Smooth muscle cell of the pulmonary artery (primary cell): ENCODE measurements around the gene GLIPR2. TPM values are rescaled to one million over a fixed set of nuclear protein-coding genes. Genes with fewer than 3 reads are reported as not detected.

Experiments used
- total RNA-seq: library from RNA; depleted of rRNA; stranded (reverse); fragments of >200 nt; gene quantifications from 2 replicates; pipeline ENCODE4 v1.2.3, GENCODE V29; 2014

Gene GLIPR2
- 18.8 and 27.0 TPM in 2 replicates for total RNA-seq

DNA sequence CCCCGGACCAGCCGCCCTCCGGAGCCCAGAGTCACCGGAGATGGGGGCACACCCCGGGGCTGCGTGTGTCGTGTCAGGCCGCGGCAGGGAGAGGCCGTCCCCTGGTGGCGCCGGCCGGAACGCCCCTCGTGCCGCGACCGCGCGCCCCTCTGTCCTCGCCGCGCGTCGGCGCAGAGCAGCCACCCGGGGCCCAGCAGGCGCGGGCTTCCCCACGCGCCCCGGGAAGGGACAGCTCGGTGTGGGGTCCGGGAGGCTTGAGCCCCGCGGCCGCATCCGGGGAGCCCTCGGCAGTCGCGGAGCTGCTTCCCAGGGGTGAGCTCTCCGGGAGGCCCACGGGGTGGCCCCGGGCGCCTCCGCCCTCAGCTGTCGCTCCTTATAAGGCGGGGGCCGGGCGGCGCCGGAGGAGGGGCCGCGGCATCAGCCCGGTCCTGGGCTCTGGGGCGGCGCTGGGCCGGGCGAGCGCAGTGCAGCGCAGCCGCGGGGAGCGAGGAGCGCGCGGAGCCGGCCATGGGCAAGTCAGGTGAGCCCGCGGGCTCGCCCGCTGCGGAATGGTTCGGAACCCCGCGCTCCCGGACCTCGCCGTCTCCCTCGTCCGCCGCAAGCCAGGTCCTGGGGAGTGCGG is at the start of gene GLIPR2:
GLIPR2 (plus strand) TSS at position 462 of the 622 bp plus-strand sequence; CDS start at position 508, 46 bp downstream.

GRCh38 chr9:36169166-36169565 is 32.6 kb downstream of the GLIPR2 start, which contains the start of gene CCIN:
Gene CCIN (plus strand): TSS chr9:36169388. CDS start chr9:36169503, 115 bp downstream.

GRCh38 chr9:36190388-36191289 is 54.1 kb downstream of the GLIPR2 start, which contains the start of gene CLTA:
Gene CLTA (plus strand): TSS chr9:36190921. CDS start chr9:36191057, 136 bp downstream.

Other genes with a start within 250 kb of the GLIPR2 start
- 0.39 and 0.59 TPM in 2 replicates for gene HRCT1, start 230.5 kb upstream of the GLIPR2 start, total RNA-seq
- 0.13 and 0.26 TPM in 2 replicates for gene SPAAR, start 227.2 kb upstream of the GLIPR2 start, total RNA-seq
- not detected in 2 replicates for gene OR2S2, start 178.6 kb upstream of the GLIPR2 start, total RNA-seq
- gene RECK, start 99.8 kb upstream of the GLIPR2 start, total RNA-seq = 39.0 and 75.2 TPM in 2 replicates
- gene CCIN, start 32.7 kb downstream of the GLIPR2 start, total RNA-seq = 3.6 and 3.7 TPM in 2 replicates
- 158 and 167 TPM in 2 replicates for gene CLTA, start 54.2 kb downstream of the GLIPR2 start, total RNA-seq
- gene GNE, start 121.7 kb downstream of the GLIPR2 start, total RNA-seq = 31.3 and 36.0 TPM in 2 replicates